Keratinocyte (primary cell): ENCODE measurements around the gene SFMBT1. TPM values are rescaled to one million over a fixed set of nuclear protein-coding genes. Genes with fewer than 3 reads are reported as not detected.
A peak's percentile ranks its signal among the peaks of the same experiment; 100 is the strongest.

Experiments used
- DNase-seq: peaks from one replicate; pipeline ENCODE4 v3.0.0-alpha.2; 2011; ENCODE audit warnings: low read depth, missing footprints, low spot score
- FAIRE-seq: peaks from 2 replicates; lab custom pipeline; 2011; peaks lifted over from hg19 to GRCh38; lab: Jason Lieb, UNC
- H2AFZ ChIP-seq: 2 replicates; pipeline ENCODE4 v1.6.0; 2012; ENCODE audit warnings: low read length, control low read depth, inconsistent platforms; ENCODE audit not compliant: control insufficient read depth
- H3K27ac ChIP-seq: 2 replicates; pipeline ENCODE4 v1.5.1; 2011; ENCODE audit warnings: low read length; ENCODE audit not compliant: control insufficient read depth, insufficient read depth
- H3K27me3 ChIP-seq: 3 replicates; pipeline ENCODE4 v1.6.0; 2011; ENCODE audit warnings: low read length; ENCODE audit not compliant: control insufficient read depth, insufficient read depth; ENCODE audit errors: extremely low read depth
- H3K36me3 ChIP-seq, 2 experiments: 2 replicates in 1 of 2; 3 replicates in 1 of 2; pipeline ENCODE4 v1.5.1; 2011; ENCODE audit warnings: low read length in 2 of 2, mild to moderate bottlenecking in 1 of 2; ENCODE audit not compliant: control insufficient read depth in 2 of 2, insufficient read depth in 2 of 2; ENCODE audit errors: extremely low read depth in 1 of 2
- H3K4me1 ChIP-seq: 3 replicates; pipeline ENCODE4 v1.5.1; 2011; ENCODE audit warnings: low read length; ENCODE audit not compliant: control insufficient read depth, insufficient read depth; ENCODE audit errors: extremely low read depth
- H3K4me2 ChIP-seq: 3 replicates; pipeline ENCODE4 v1.6.0; 2011; ENCODE audit warnings: low read depth, low read length; ENCODE audit not compliant: control insufficient read depth, insufficient read depth; ENCODE audit errors: extremely low read depth
- H3K4me3 ChIP-seq, 3 experiments: fragments of 200-600 bp in 1 of 3; sonication (generic) in 1 of 3; 2 replicates in 2 of 3; 3 replicates in 1 of 3; pipeline ENCODE4 v1.5.1; 2011 to 2016; ENCODE audit warnings: low read length in 3 of 3, mild to moderate bottlenecking in 3 of 3, control low read depth in 2 of 3, inconsistent platforms in 1 of 3, low read depth in 1 of 3, mixed read lengths in 1 of 3, mixed run types in 1 of 3, moderate library complexity in 1 of 3; ENCODE audit not compliant: control insufficient read depth in 2 of 3, insufficient read depth in 2 of 3; ENCODE audit errors: extremely low read depth in 1 of 3
- H3K79me2 ChIP-seq: 2 replicates; pipeline ENCODE4 v1.6.0; 2012; ENCODE audit warnings: low read length; ENCODE audit not compliant: control insufficient read depth, insufficient read depth
- H3K9ac ChIP-seq: 3 replicates; pipeline ENCODE4 v1.6.0; 2011; ENCODE audit warnings: low read length; ENCODE audit not compliant: control insufficient read depth, insufficient read depth; ENCODE audit errors: extremely low read depth
- H3K9me1 ChIP-seq: 3 replicates; pipeline ENCODE4 v1.6.0; 2011; ENCODE audit warnings: low read length; ENCODE audit not compliant: control insufficient read depth, insufficient read depth; ENCODE audit errors: extremely low read depth
- H3K9me3 ChIP-seq: 2 replicates; pipeline ENCODE4 v1.5.1; 2012; ENCODE audit warnings: low read depth, low read length; ENCODE audit not compliant: control insufficient read depth
- H4K20me1 ChIP-seq: 3 replicates; pipeline ENCODE4 v1.6.0; 2011; ENCODE audit warnings: low read length; ENCODE audit not compliant: control insufficient read depth, insufficient read depth; ENCODE audit errors: extremely low read depth
- CTCF ChIP-seq, 3 experiments: IDR thresholded peaks in 1 of 3; conservative IDR thresholded peaks in 1 of 3; optimal IDR thresholded peaks in 1 of 3; 2 replicates in 2 of 3; 3 replicates in 1 of 3; pipeline versions ENCODE3 to v1.5.1; 2011; ENCODE audit warnings: low read length in 3 of 3, mild to moderate bottlenecking in 3 of 3, moderate library complexity in 2 of 3, control low read depth in 1 of 3, inconsistent platforms in 1 of 3; ENCODE audit not compliant: insufficient read depth in 2 of 3; ENCODE audit errors: extremely low read depth in 1 of 3
- EZH2 ChIP-seq: IDR thresholded peaks from one replicate; pipeline ENCODE4 v1.6.1; 2012; ENCODE audit warnings: inconsistent platforms, mild to moderate bottlenecking, low read length, moderate library complexity
- dilution Hi-C: fragments of 300-500 bp; cut with MboI; formaldehyde crosslinking; loops from one replicate; pipeline ENCODE4 v1.7.0; 2020; ENCODE audit warnings: low sequenced_read_pairs; ENCODE audit not compliant: extremely low pct_ligation_motif_present
- polyA plus RNA-seq, 5 experiments: library from polyadenylated mRNA; depleted of rRNA in 3 of 5; stranded (reverse) in 3 of 5; stranded (forward) in 1 of 5; unstranded in 1 of 5; fragments of >200 nt; gene quantifications; 1 replicate in 1 of 5; 2 replicates in 3 of 5; 3 replicates in 1 of 5; pipeline versions ENCODE4 v1.2.1 to v1.2.3, GENCODE V29; 2011 to 2012; ENCODE audit warnings: missing spikeins in 2 of 5, low read depth in 1 of 5, low replicate concordance in 1 of 5

Gene SFMBT1
- polyA plus RNA-seq, 1 donor (not counting 4 experiments of a cell fraction or from before 2014, with no cell fraction given) = 4.1 TPM

- Histone ChIP-seq H3K27ac (no peak overlapping the region), H3K4me3 (peak overlapping the region; percentile 52 to 87 (median 77)), H3K9me1 (no peaks in the 10 kb centered on the region), H3K79me2 (no peaks in the 10 kb centered on the region), H3K36me3 (no peaks in the 10 kb centered on the region), H4K20me1 (no peaks in the 10 kb centered on the region), H3K9ac (peak overlapping the region; percentile 69), H3K9me3 (no peaks in the 10 kb centered on the region), H3K4me2 (peak overlapping the region; percentile 98), H3K27me3 (no peaks in the 10 kb centered on the region), H3K4me1 (peaks cover 15% of the 10 kb centered on the region), H2AFZ (peak overlapping the region; percentile 96)
- dilution Hi-C loops = no loop called here
- DNase-seq = peak; percentile 32
- peak; percentile 73 for FAIRE-seq
- peak in 2 of 3 experiments; percentile 90 to 97 for TF ChIP-seq CTCF (optimal IDR thresholded peaks at IDR 0.05 in 1 of 3, IDR thresholded peaks at IDR 0.05 in 1 of 3, conservative IDR thresholded peaks at IDR 0.05 in 1 of 3; ENCODE audit: extremely low read depth in 1 of 3, insufficient read depth in 2 of 3, low read length in 3 of 3)
- TF ChIP-seq EZH2 = no peak
Observed at GRCh38 chr3:53072653-53073552, 27.0 kb upstream of the SFMBT1 start.

- Histone ChIP-seq H3K9ac (peak overlapping the region; percentile 7), H3K4me3 (peak overlapping the region in 1 of 3 experiments; percentile 87), H3K27ac (no peak overlapping the region), H3K27me3 (no peaks in the 10 kb centered on the region), H3K79me2 (no peaks in the 10 kb centered on the region), H3K4me2 (peak overlapping the region; percentile 98), H2AFZ (peak overlapping the region; percentile 96), H4K20me1 (no peaks in the 10 kb centered on the region), H3K9me1 (no peaks in the 10 kb centered on the region), H3K4me1 (peaks cover 15% of the 10 kb centered on the region), H3K36me3 (no peaks in the 10 kb centered on the region), H3K9me3 (no peaks in the 10 kb centered on the region)
- TF ChIP-seq CTCF (optimal IDR thresholded peaks at IDR 0.05 in 1 of 3, IDR thresholded peaks at IDR 0.05 in 1 of 3, conservative IDR thresholded peaks at IDR 0.05 in 1 of 3; ENCODE audit: extremely low read depth in 1 of 3, insufficient read depth in 2 of 3, low read length in 3 of 3) = no peak
- no peak for TF ChIP-seq EZH2
- FAIRE-seq (no peak), DNase-seq (no peak)
- dilution Hi-C loops = no loop called here
Observed at GRCh38 chr3:53071882-53072431, 26.1 kb upstream of the SFMBT1 start.
